SHP77 (cell line): Measurements from ENCODE around the gene RNF180.
"Not testable (repeated sequence)": the region's sequence is repeated elsewhere in the genome, so short reads cannot be mapped to it uniquely, and the experiment has no call there.

Source experiments
- DNase-seq, 2 experiments: peaks; one replicate each; lab custom pipeline; 2025; lab: John Stamatoyannopoulos, UW

RNF180 gene

GRCh38 chr5:64285188-64286130 lies 119.8 kb downstream of the RNF180 start:
- DNase-seq = no peak

GRCh38 chr5:64286381-64286780 lies 120.7 kb downstream of the RNF180 start:
- no peak for DNase-seq

- not testable (repeated sequence) for DNase-seq
These were observed 122.9 kb downstream of the RNF180 start for GRCh38 chr5:64288496-64288895.

GRCh38 chr5:64292611-64293215 lies 127.1 kb downstream of the RNF180 start:
- no peak for DNase-seq

- peak in 1 of 2 experiments; percentile 9 for DNase-seq
These were observed 129.5 kb downstream of the RNF180 start for GRCh38 chr5:64295101-64295500.

- DNase-seq = no peak
These were observed 132.9 kb downstream of the RNF180 start for GRCh38 chr5:64298586-64298985.

GRCh38 chr5:64299805-64300204 lies 134.2 kb downstream of the RNF180 start:
- no peak for DNase-seq

GRCh38 chr5:64301566-64301965 lies 135.9 kb downstream of the RNF180 start:
- no peak for DNase-seq

- no peak for DNase-seq
These were observed 142.5 kb downstream of the RNF180 start for GRCh38 chr5:64308135-64308534.

GRCh38 chr5:64312491-64312890 lies 146.8 kb downstream of the RNF180 start:
- no peak for DNase-seq

- DNase-seq = no peak
These were observed 150.1 kb downstream of the RNF180 start for GRCh38 chr5:64315778-64316177.

- no peak for DNase-seq
These were observed 152.5 kb downstream of the RNF180 start for GRCh38 chr5:64318175-64318574.

- no peak for DNase-seq
These were observed 157.9 kb downstream of the RNF180 start for GRCh38 chr5:64323591-64323990.

GRCh38 chr5:64330728-64331231 lies 165.1 kb downstream of the RNF180 start:
- no peak for DNase-seq

GRCh38 chr5:64331597-64332277 lies 166.1 kb downstream of the RNF180 start:
- DNase-seq = peak; percentile 19 to 54

- DNase-seq = no peak
These were observed 168.2 kb downstream of the RNF180 start for GRCh38 chr5:64333886-64334285.

GRCh38 chr5:64339769-64340168 lies 174.1 kb downstream of the RNF180 start:
- DNase-seq = no peak

GRCh38 chr5:64340293-64340692 lies 174.7 kb downstream of the RNF180 start:
- no peak for DNase-seq

GRCh38 chr5:64341340-64341739 lies 175.7 kb downstream of the RNF180 start:
- DNase-seq = no peak

GRCh38 chr5:64344501-64344900 lies 178.9 kb downstream of the RNF180 start:
- no peak for DNase-seq

- DNase-seq = no peak
These were observed 181.7 kb downstream of the RNF180 start for GRCh38 chr5:64347309-64347708.

- DNase-seq = no peak
These were observed 198.8 kb downstream of the RNF180 start for GRCh38 chr5:64364426-64364825.

GRCh38 chr5:64384765-64385164 lies 219.1 kb downstream of the RNF180 start:
- DNase-seq = peak; percentile 12 to 15
